ENCODE results near the gene SMTNL1. TPM values are rescaled to one million over a fixed set of nuclear protein-coding genes. Genes with fewer than 3 reads are reported as not detected.

The SMTNL1 gene
- total RNA-seq, 4 donors from 2014 or later, result not detected

GRCh38 chr11:57571606-57572005, 34.2 kb downstream of the SMTNL1 start:
- TF ChIP-seq CTCF (IDR thresholded peaks at IDR 0.05) (no peak), POLR2A (IDR thresholded peaks at IDR 0.05) (no peak)
- no peak overlapping the region for H3K4me3 ChIP-seq (ENCODE audit: low read depth, poor library complexity, severe bottlenecking)
- DNase-seq (ENCODE audit: low spot score in 2 of 2), result no peak
- WGBS, 2 donors, result 63 to 74% methylated on average over 2 of the region's 2 CpGs
- intact Hi-C loops (cut with DNase I; ENCODE audit: low total_unique reads), result no loop called here

- no peak for DNase-seq (ENCODE audit: low spot score in 2 of 2)
- H3K4me3 ChIP-seq (ENCODE audit: low read depth, poor library complexity, severe bottlenecking), result no peak overlapping the region
- TF ChIP-seq POLR2A (IDR thresholded peaks at IDR 0.05) (no peak), CTCF (IDR thresholded peaks at IDR 0.05) (no peak)
- intact Hi-C loops (cut with DNase I; ENCODE audit: low total_unique reads), result no loop called here
- WGBS, 2 donors, result 65 to 75% methylated on average over 4 of the region's 4 CpGs
Measured at GRCh38 chr11:57574061-57574460, 36.7 kb downstream of the SMTNL1 start.

- no peak for DNase-seq (ENCODE audit: low spot score in 2 of 2)
- 83 to 85% methylated on average over 9 of the region's 9 CpGs for WGBS, 2 donors
- H3K4me3 ChIP-seq (ENCODE audit: low read depth, poor library complexity, severe bottlenecking), result no peak overlapping the region
- TF ChIP-seq POLR2A (IDR thresholded peaks at IDR 0.05) (no peak), CTCF (IDR thresholded peaks at IDR 0.05) (no peak)
- intact Hi-C loops (cut with DNase I; ENCODE audit: low total_unique reads), result no loop called here
Measured at GRCh38 chr11:57584341-57584740, 46.9 kb downstream of the SMTNL1 start.

GRCh38 chr11:57585301-57585700, 47.9 kb downstream of the SMTNL1 start:
- H3K4me3 ChIP-seq (ENCODE audit: low read depth, poor library complexity, severe bottlenecking), result no peak overlapping the region
- TF ChIP-seq CTCF (IDR thresholded peaks at IDR 0.05) (no peak), POLR2A (IDR thresholded peaks at IDR 0.05) (no peak)
- intact Hi-C loops (cut with DNase I; ENCODE audit: low total_unique reads), result no loop called here
- no peak for DNase-seq (ENCODE audit: low spot score in 2 of 2)

- WGBS, 2 donors, result 44 to 48% methylated on average over 2 of the region's 2 CpGs
- TF ChIP-seq POLR2A (IDR thresholded peaks at IDR 0.05) (no peak), CTCF (IDR thresholded peaks at IDR 0.05) (no peak)
- H3K4me3 ChIP-seq (ENCODE audit: low read depth, poor library complexity, severe bottlenecking), result no peak overlapping the region
- no peak for DNase-seq (ENCODE audit: low spot score in 2 of 2)
- intact Hi-C loops (cut with DNase I; ENCODE audit: low total_unique reads), result no loop called here
Measured at GRCh38 chr11:57586711-57587245, 49.4 kb downstream of the SMTNL1 start.

- no peak for DNase-seq (ENCODE audit: low spot score in 2 of 2)
- H3K4me3 ChIP-seq (ENCODE audit: low read depth, poor library complexity, severe bottlenecking), result no peak overlapping the region
- TF ChIP-seq CTCF (IDR thresholded peaks at IDR 0.05) (no peak), POLR2A (IDR thresholded peaks at IDR 0.05) (no peak)
- 86 to 94% methylated on average over 3 of the region's 3 CpGs for WGBS, 2 donors
- intact Hi-C loops (cut with DNase I; ENCODE audit: low total_unique reads), result no loop called here
Measured at GRCh38 chr11:57588046-57588710, 50.8 kb downstream of the SMTNL1 start.
